GM18499 (cell line): ENCODE results near the gene MTUS2.
"Not testable (repeated sequence)": the region's sequence is repeated elsewhere in the genome, so short reads cannot be mapped to it uniquely, and the experiment has no call there.

Experiments
- ATAC-seq: cut with Tn5 transposase; IDR thresholded peaks from one replicate; pipeline ENCODE4 v1.9.1; 2021; ENCODE audit warnings: moderate number of reproducible peaks; ENCODE audit not compliant: insufficient read depth, unreplicated experiment

MTUS2 gene

GRCh38 chr13:28954810-28955209 lies 134.7 kb downstream of the MTUS2 start:
- no peak for ATAC-seq

GRCh38 chr13:28955264-28955966 lies 135.3 kb downstream of the MTUS2 start:
- ATAC-seq: no peak

GRCh38 chr13:28958018-28958417 lies 137.9 kb downstream of the MTUS2 start:
- ATAC-seq: no peak

- no peak for ATAC-seq
These were observed 138.3 kb downstream of the MTUS2 start for GRCh38 chr13:28958441-28958840.

GRCh38 chr13:28964052-28964451 lies 143.9 kb downstream of the MTUS2 start:
- no peak for ATAC-seq

GRCh38 chr13:28964803-28965202 lies 144.7 kb downstream of the MTUS2 start:
- no peak for ATAC-seq

GRCh38 chr13:28967029-28967915 lies 147.1 kb downstream of the MTUS2 start:
- no peak for ATAC-seq

- no peak for ATAC-seq
These were observed 156.1 kb downstream of the MTUS2 start for GRCh38 chr13:28976195-28976594.

GRCh38 chr13:28976636-28977035 lies 156.5 kb downstream of the MTUS2 start:
- ATAC-seq: no peak

- ATAC-seq: no peak
These were observed 158.4 kb downstream of the MTUS2 start for GRCh38 chr13:28978574-28978973.

GRCh38 chr13:28981530-28981929 lies 161.4 kb downstream of the MTUS2 start:
- ATAC-seq: no peak

- no peak for ATAC-seq
These were observed 163.5 kb downstream of the MTUS2 start for GRCh38 chr13:28983641-28984040.

- ATAC-seq: no peak
These were observed 164.2 kb downstream of the MTUS2 start for GRCh38 chr13:28984326-28984725.

- no peak for ATAC-seq
These were observed 164.7 kb downstream of the MTUS2 start for GRCh38 chr13:28984825-28985224.

- not testable (repeated sequence) for ATAC-seq
These were observed 170.2 kb downstream of the MTUS2 start for GRCh38 chr13:28990378-28990777.

- no peak for ATAC-seq
These were observed 171.6 kb downstream of the MTUS2 start for GRCh38 chr13:28991764-28992163.

- ATAC-seq: no peak
These were observed 180.7 kb downstream of the MTUS2 start for GRCh38 chr13:29000826-29001225.

GRCh38 chr13:29005035-29005762 lies 185.1 kb downstream of the MTUS2 start:
- no peak for ATAC-seq

- no peak for ATAC-seq
These were observed 185.6 kb downstream of the MTUS2 start for GRCh38 chr13:29005763-29006120.

GRCh38 chr13:29006359-29006850 lies 186.3 kb downstream of the MTUS2 start:
- no peak for ATAC-seq

- ATAC-seq: no peak
These were observed 188.2 kb downstream of the MTUS2 start for GRCh38 chr13:29008296-29008695.
